ENCODE data around the gene TAS1R3.

Gene TAS1R3

GRCh38 chr1:1327291-1327690 lies 3.8 kb upstream of the TAS1R3 start:
- TF ChIP-seq REST (IDR thresholded peaks at IDR 0.05; ENCODE audit: insufficient replicate concordance, low read depth) (no peak), SPI1 (IDR thresholded peaks at IDR 0.05; ENCODE audit: borderline replicate concordance, low read depth) (no peak), GABPA (IDR thresholded peaks at IDR 0.05; ENCODE audit: low read depth) (no peak), POLR2AphosphoS5 (IDR thresholded peaks at IDR 0.05; ENCODE audit: low read depth) (no peak), CTCF (IDR thresholded peaks at IDR 0.05; ENCODE audit: insufficient read depth, low read length) (no peak)
- no peak overlapping the region for H3K4me3 ChIP-seq (replicated peaks; ENCODE audit: insufficient read depth, low read length)
- H3K27ac ChIP-seq (replicated peaks) = no peak overlapping the region
- no peak for DNase-seq (ENCODE audit: low read depth in 1 of 2, low spot score in 1 of 2)
- H3K27me3 ChIP-seq (ENCODE audit: insufficient read depth, poor library complexity, severe bottlenecking) = no peaks in the 10 kb centered on the region

DNA sequence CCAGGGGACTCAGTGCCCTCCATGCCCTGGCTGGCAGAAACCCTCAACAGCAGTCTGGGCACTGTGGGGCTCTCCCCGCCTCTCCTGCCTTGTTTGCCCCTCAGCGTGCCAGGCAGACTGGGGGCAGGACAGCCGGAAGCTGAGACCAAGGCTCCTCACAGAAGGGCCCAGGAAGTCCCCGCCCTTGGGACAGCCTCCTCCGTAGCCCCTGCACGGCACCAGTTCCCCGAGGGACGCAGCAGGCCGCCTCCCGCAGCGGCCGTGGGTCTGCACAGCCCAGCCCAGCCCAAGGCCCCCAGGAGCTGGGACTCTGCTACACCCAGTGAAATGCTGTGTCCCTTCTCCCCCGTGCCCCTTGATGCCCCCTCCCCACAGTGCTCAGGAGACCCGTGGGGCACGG lies 2.8 kb upstream of the TAS1R3 start:
- no peaks in the 10 kb centered on the region for H3K27me3 ChIP-seq (ENCODE audit: insufficient read depth, poor library complexity, severe bottlenecking)
- H3K27ac ChIP-seq (replicated peaks) = no peak overlapping the region
- H3K4me3 ChIP-seq (replicated peaks; ENCODE audit: insufficient read depth, low read length) = no peak overlapping the region
- TF ChIP-seq REST (IDR thresholded peaks at IDR 0.05; ENCODE audit: insufficient replicate concordance, low read depth) (no peak), GABPA (IDR thresholded peaks at IDR 0.05; ENCODE audit: low read depth) (no peak), SPI1 (IDR thresholded peaks at IDR 0.05; ENCODE audit: borderline replicate concordance, low read depth) (no peak), POLR2AphosphoS5 (IDR thresholded peaks at IDR 0.05; ENCODE audit: low read depth) (no peak), CTCF (IDR thresholded peaks at IDR 0.05; ENCODE audit: insufficient read depth, low read length) (no peak)
- DNase-seq (ENCODE audit: low read depth in 1 of 2, low spot score in 1 of 2) = no peak

DNA sequence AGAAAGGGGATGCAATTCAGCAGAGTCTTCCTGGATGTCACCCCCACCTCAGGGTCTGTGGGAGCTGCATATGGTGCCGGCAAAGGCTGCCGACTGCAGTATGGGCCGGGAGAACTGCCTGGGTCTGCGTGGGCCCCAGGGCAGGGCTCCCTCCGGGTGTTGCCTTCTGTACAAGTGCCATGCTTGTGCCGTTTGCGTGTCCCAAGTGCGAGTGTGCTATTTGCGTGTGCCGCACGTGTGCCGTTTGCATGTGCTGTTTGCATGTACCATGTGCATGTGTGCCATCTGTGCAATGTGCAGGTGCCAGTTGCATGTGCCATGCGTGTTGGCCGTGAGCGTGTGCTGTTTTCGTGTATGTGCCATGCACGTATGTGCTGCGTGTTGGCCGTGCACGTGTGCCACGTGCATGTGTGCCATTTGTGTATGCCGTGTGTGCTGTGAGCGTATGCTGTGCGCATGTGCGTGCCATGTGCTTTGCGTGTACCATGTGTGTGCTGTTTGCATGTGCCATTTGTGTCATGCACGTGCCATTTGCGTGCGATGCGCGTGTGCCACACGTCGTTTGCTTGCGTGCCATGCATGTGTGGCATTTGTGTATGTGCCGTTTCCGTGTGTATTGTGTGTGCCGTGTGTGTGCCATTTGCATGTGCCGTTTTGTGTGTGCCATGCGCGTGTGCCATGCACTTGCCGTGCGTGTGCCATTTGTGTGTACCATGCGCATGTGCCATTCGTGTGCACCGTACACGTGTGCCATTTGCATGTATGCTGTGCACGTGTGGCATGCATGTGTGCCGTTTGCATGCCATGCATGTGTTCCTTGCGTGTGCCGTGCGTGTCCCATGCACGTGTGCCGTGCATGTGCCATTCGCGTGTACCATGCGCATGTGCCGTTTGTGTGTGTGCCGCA lies 1.5 kb upstream of the TAS1R3 start:
- TF ChIP-seq CTCF (IDR thresholded peaks at IDR 0.05; ENCODE audit: insufficient read depth, low read length) = no peak
- TF ChIP-seq POLR2AphosphoS5 (IDR thresholded peaks at IDR 0.05; ENCODE audit: low read depth) = 0 out of 2 replicates have a peak, but pooled peaks have one; percentile 47
- no peak overlapping the region for H3K27ac ChIP-seq (replicated peaks)
- DNase-seq (ENCODE audit: low read depth in 1 of 2, low spot score in 1 of 2) = no peak
- no peaks in the 10 kb centered on the region for H3K27me3 ChIP-seq (ENCODE audit: insufficient read depth, poor library complexity, severe bottlenecking)
- no peak overlapping the region for H3K4me3 ChIP-seq (replicated peaks; ENCODE audit: insufficient read depth, low read length)

Data from HL-60 (cell line).